DMS114 treated with DMSO at 0.1 percent for 48 hours (cell line): Measurements from ENCODE around the gene DISP1.

Experiments used
- DNase-seq: peaks from one replicate; lab custom pipeline; 2025; ENCODE audit not compliant: unreplicated experiment; lab: John Stamatoyannopoulos, UW

Gene DISP1

GRCh38 chr1:222814536-222815439 lies at the start of gene DISP1:
DISP1 (plus strand) TSS chr1:222815039; CDS start chr1:222942824, 127,785 bp downstream.
- DNase-seq: peak; percentile 57

- DNase-seq: no peak
These were observed 47.7 kb upstream of the DISP1 start for GRCh38 chr1:222767152-222767571.

GRCh38 chr1:222768592-222768991 lies 46.2 kb upstream of the DISP1 start:
- DNase-seq: no peak

- no peak for DNase-seq
These were observed 45.7 kb upstream of the DISP1 start for GRCh38 chr1:222769181-222769580.

GRCh38 chr1:222769971-222770620 lies 44.7 kb upstream of the DISP1 start:
- no peak for DNase-seq

- no peak for DNase-seq
These were observed 41.9 kb upstream of the DISP1 start for GRCh38 chr1:222772996-222773379.

- DNase-seq: no peak
These were observed 37.4 kb upstream of the DISP1 start for GRCh38 chr1:222777463-222777862.

GRCh38 chr1:222777977-222778376 lies 36.9 kb upstream of the DISP1 start:
- DNase-seq: no peak

- no peak for DNase-seq
These were observed 33.6 kb upstream of the DISP1 start for GRCh38 chr1:222781251-222781650.

- DNase-seq: no peak
These were observed 31.8 kb upstream of the DISP1 start for GRCh38 chr1:222783051-222783450.

- DNase-seq: no peak
These were observed 30.5 kb upstream of the DISP1 start for GRCh38 chr1:222784371-222784770.

GRCh38 chr1:222784916-222785315 lies 29.9 kb upstream of the DISP1 start:
- DNase-seq: no peak

- DNase-seq: no peak
These were observed 29.3 kb upstream of the DISP1 start for GRCh38 chr1:222785529-222785928.

- DNase-seq: no peak
These were observed 28.7 kb upstream of the DISP1 start for GRCh38 chr1:222786121-222786520.

- DNase-seq: no peak
These were observed 27.1 kb upstream of the DISP1 start for GRCh38 chr1:222787729-222788128.

GRCh38 chr1:222788402-222789156 lies 26.3 kb upstream of the DISP1 start:
- DNase-seq: no peak

- no peak for DNase-seq
These were observed 24.7 kb upstream of the DISP1 start for GRCh38 chr1:222790115-222790514.

GRCh38 chr1:222790520-222790919 lies 24.3 kb upstream of the DISP1 start:
- no peak for DNase-seq

- no peak for DNase-seq
These were observed 23.7 kb upstream of the DISP1 start for GRCh38 chr1:222791006-222791710.

- DNase-seq: peak; percentile 12
These were observed 22.1 kb upstream of the DISP1 start for GRCh38 chr1:222792744-222793143.
